Lung (tissue), 12 donors: Measurements from ENCODE around the gene GNPTG. TPM values are rescaled to one million over a fixed set of nuclear protein-coding genes. Genes with fewer than 3 reads are reported as not detected.

Experiments
- ATAC-seq: fragments of 200-7000 bp; cut with Tn5 transposase; one replicate; pipeline ENCODE4 v1.9.1; 2020; ENCODE audit warnings: moderate number of reproducible peaks; ENCODE audit not compliant: insufficient read depth, low FRiP score
- DNase-seq, 3 donors: peaks; one replicate each; pipeline ENCODE4 v3.0.0-alpha.2; 2013 to 2017
- H3K27ac ChIP-seq, 2 donors: one replicate each; pipeline ENCODE4 v1.5.1; 2013; ENCODE audit warnings: mild to moderate bottlenecking in 2 of 2, moderate library complexity in 2 of 2, control low read depth in 1 of 2, inconsistent platforms in 1 of 2, low read depth in 1 of 2, low read length in 1 of 2
- H3K27me3 ChIP-seq, 3 donors: one replicate each; pipeline ENCODE4 v1.5.1; 2013; ENCODE audit warnings: low read length in 2 of 3; ENCODE audit not compliant: control insufficient read depth in 3 of 3, insufficient read depth in 3 of 3
- H3K36me3 ChIP-seq, 4 donors: one replicate each; pipeline ENCODE4 v1.5.1; 2013; ENCODE audit warnings: low read length in 4 of 4, mild to moderate bottlenecking in 1 of 4, moderate library complexity in 1 of 4; ENCODE audit not compliant: control insufficient read depth in 4 of 4, insufficient read depth in 4 of 4
- H3K4me1 ChIP-seq, 5 donors: one replicate each; pipeline ENCODE4 v1.5.1; 2013; ENCODE audit warnings: low read length in 5 of 5, mild to moderate bottlenecking in 2 of 5, moderate library complexity in 1 of 5; ENCODE audit not compliant: control insufficient read depth in 5 of 5, insufficient read depth in 5 of 5
- H3K4me3 ChIP-seq: one replicate; pipeline ENCODE4 v1.5.1; 2013; ENCODE audit warnings: mild to moderate bottlenecking, control low read depth, moderate library complexity
- H3K9ac ChIP-seq, 2 donors: one replicate each; pipeline ENCODE4 v1.5.1; 2013; ENCODE audit warnings: low read length in 2 of 2, control low read depth in 1 of 2; ENCODE audit not compliant: insufficient read depth in 1 of 2
- H3K9me3 ChIP-seq, 4 donors: one replicate each; pipeline ENCODE4 v1.5.1; 2013; ENCODE audit warnings: low read length in 3 of 4, mild to moderate bottlenecking in 1 of 4, moderate library complexity in 1 of 4; ENCODE audit not compliant: control insufficient read depth in 4 of 4, insufficient read depth in 3 of 4
- CTCF ChIP-seq: IDR thresholded peaks from 2 replicates; pipeline ENCODE4 v1.5.1; 2012; ENCODE audit warnings: mild to moderate bottlenecking; ENCODE audit errors: control extremely low read depth, extremely low read depth
- WGBS, 2 donors: extraction: QIAGEN DNeasy Blood & Tissue Kit; methylation state at CpG; one replicate each; pipeline ENCODE4 v1.1.7; 2013; 5-methylcytosine and 5-hydroxymethylcytosine counted together
- polyA plus RNA-seq, 2 donors: library from polyadenylated mRNA; stranded (reverse); fragments of 200-250 nt; gene quantifications; one replicate each; pipeline ENCODE4 v1.2.1, GENCODE V29; 2013
- total RNA-seq, 2 donors: library from RNA; depleted of rRNA in 1 of 2; stranded (reverse); fragments of >200 nt in 1 of 2; gene quantifications; one replicate each; pipeline ENCODE4 v1.2.1, GENCODE V29; 2014 to 2021
- donor health status: control.
- donor health status: control.
- donor health status: Bipolar disorder and iron deficiency.
- donor health status: healthy.
- donor health status: DM: yes; HTN: yes; CAD: no.

The GNPTG gene
- total and polyA plus RNA-seq, 4 donors: 34.8 to 92.7 (median 77.8) TPM

GRCh38 chr16:1335211-1335971, 16.3 kb upstream of the GNPTG start:
- ATAC-seq (no peak), DNase-seq (no peak)
- Histone ChIP-seq H3K36me3 (no peaks in the 10 kb centered on the region), H3K9me3 (peaks cover 0 to 2% (median 0%) of the 10 kb centered on the region in 4 donors), H3K27me3 (peaks cover 0 to 41% (median 22%) of the 10 kb centered on the region in 3 donors), H3K4me3 (no peak overlapping the region), H3K9ac (no peak overlapping the region), H3K27ac (no peak overlapping the region), H3K4me1 (peaks cover 0 to 18% (median 14%) of the 10 kb centered on the region in 5 donors)
- TF ChIP-seq CTCF: no peak
- WGBS, 2 donors: 52 to 54% methylated on average over 16 of the region's 16 CpGs

- DNase-seq (no peak), ATAC-seq (no peak)
Measured at GRCh38 chr16:1335996-1336395, 15.7 kb upstream of the GNPTG start.

GRCh38 chr16:1336619-1337018, 15.1 kb upstream of the GNPTG start:
- Histone ChIP-seq H3K9ac (no peak overlapping the region), H3K9me3 (no peaks in the 10 kb centered on the region), H3K4me1 (peaks cover 0 to 14% (median 9%) of the 10 kb centered on the region in 5 donors), H3K4me3 (no peak overlapping the region), H3K27me3 (peaks cover 0 to 38% (median 20%) of the 10 kb centered on the region in 3 donors), H3K27ac (no peak overlapping the region), H3K36me3 (no peaks in the 10 kb centered on the region)
- DNase-seq (no peak), ATAC-seq (no peak)
- no peak for TF ChIP-seq CTCF
- 74 to 78% methylated on average over 15 of the region's 15 CpGs for WGBS, 2 donors

More at GRCh38 chr16:1335996-1336395, 15.7 kb upstream of the GNPTG start:
- WGBS, 2 donors: 18% methylated on average over 12 of the region's 12 CpGs
- Histone ChIP-seq H3K36me3 (no peaks in the 10 kb centered on the region), H3K9me3 (no peaks in the 10 kb centered on the region), H3K4me3 (no peak overlapping the region), H3K27ac (no peak overlapping the region), H3K9ac (no peak overlapping the region), H3K4me1 (peaks cover 0 to 18% (median 14%) of the 10 kb centered on the region in 5 donors), H3K27me3 (peaks cover 0 to 41% (median 22%) of the 10 kb centered on the region in 3 donors)
- TF ChIP-seq CTCF: no peak

GRCh38 chr16:1337486-1337885, 14.2 kb upstream of the GNPTG start:
- Histone ChIP-seq H3K9ac (no peak overlapping the region), H3K9me3 (no peaks in the 10 kb centered on the region), H3K4me3 (no peak overlapping the region), H3K27me3 (peaks cover 0 to 32% (median 13%) of the 10 kb centered on the region in 3 donors), H3K36me3 (no peaks in the 10 kb centered on the region), H3K27ac (no peak overlapping the region), H3K4me1 (peaks cover 0 to 9% (median 1%) of the 10 kb centered on the region in 5 donors)
- ATAC-seq (no peak), DNase-seq (no peak)
- 46 to 52% methylated on average over 9 of the region's 9 CpGs for WGBS, 2 donors
- TF ChIP-seq CTCF: no peak
